ENCODE data around the gene ADH1A. TPM values are rescaled to one million over a fixed set of nuclear protein-coding genes. Genes with fewer than 3 reads are reported as not detected.

Gene ADH1A
- total and polyA plus RNA-seq, 12 donors, result 0.21 to 1.00 (median 0.78) TPM; not detected in 8

DNA sequence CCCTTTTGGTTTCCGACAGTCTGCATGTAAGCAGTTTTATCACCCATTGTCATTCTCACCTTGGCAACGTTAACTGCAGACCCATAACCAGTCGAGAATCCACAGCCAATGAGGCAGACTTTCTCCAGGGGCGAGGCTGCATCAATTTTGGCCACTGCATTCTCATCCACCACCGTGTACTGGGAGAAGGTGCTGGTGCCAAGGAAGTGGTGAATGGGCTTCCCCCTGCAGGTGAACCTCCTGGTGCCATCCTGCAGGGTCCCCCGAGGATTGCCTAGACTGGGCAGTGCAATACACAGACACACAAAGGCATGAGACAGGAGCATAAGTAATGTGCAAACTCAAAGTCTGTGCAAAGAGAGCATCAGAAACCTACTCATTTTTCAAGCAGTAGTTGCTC lies 25.1 kb upstream of the ADH1A start:
- no peak for TF ChIP-seq CTCF (IDR thresholded peaks at IDR 0.05)
- Histone ChIP-seq H3K36me3 (no peaks in the 10 kb centered on the region), H3K9me3 (no peaks in the 10 kb centered on the region), H3K4me1 (no peaks in the 10 kb centered on the region), H3K27me3 (no peaks in the 10 kb centered on the region), H3K27ac (no peak overlapping the region), H3K4me3 (no peak overlapping the region)
- ATAC-seq (no peak), DNase-seq (no peak)
- intact Hi-C loops (cut with DNase I), result loop anchor here in 1 of 10 donors (5.0 kb wide), 1 partner anchor 86 kb away; no protein-coding TSS in a partner anchor
- WGBS, 2 donors, result 75 to 77% methylated on average over 6 of the region's 6 CpGs

- no peak for ATAC-seq
These were observed 23.4 kb upstream of the ADH1A start for GRCh38 chr4:99314211-99314610.

GRCh38 chr4:99310389-99310788 lies 19.6 kb upstream of the ADH1A start:
- Histone ChIP-seq H3K4me1 (no peaks in the 10 kb centered on the region), H3K27ac (no peak overlapping the region), H3K27me3 (no peaks in the 10 kb centered on the region), H3K36me3 (no peaks in the 10 kb centered on the region), H3K9me3 (no peaks in the 10 kb centered on the region), H3K4me3 (no peak overlapping the region)
- DNase-seq, result no peak
- intact Hi-C loops (cut with DNase I), result no loop called here
- no peak for TF ChIP-seq CTCF (IDR thresholded peaks at IDR 0.05)
- WGBS, 2 donors, result 59 to 63% methylated on average over 2 of the region's 2 CpGs
- no peak for ATAC-seq

More at GRCh38 chr4:99314211-99314610, 23.4 kb upstream of the ADH1A start:
- no peak overlapping the region for H3K27ac ChIP-seq
- no peaks in the 10 kb centered on the region for H3K9me3 ChIP-seq
- WGBS, 2 donors, result 73 to 88% methylated on average over 1 of the region's 1 CpG
- DNase-seq, result no peak
- H3K36me3 ChIP-seq, result no peaks in the 10 kb centered on the region
- no peaks in the 10 kb centered on the region for H3K27me3 ChIP-seq
- H3K4me1 ChIP-seq, result no peaks in the 10 kb centered on the region
- no peak for TF ChIP-seq CTCF (IDR thresholded peaks at IDR 0.05)
- H3K4me3 ChIP-seq, result no peak overlapping the region
- intact Hi-C loops (cut with DNase I), result no loop called here

- 91 to 92% methylated on average over 11 of the region's 11 CpGs for WGBS, 2 donors
- Histone ChIP-seq H3K27me3 (no peaks in the 10 kb centered on the region), H3K4me1 (peaks cover 0 to 10% (median 0%) of the 10 kb centered on the region in 9 donors), H3K9me3 (peaks cover 0 to 14% (median 0%) of the 10 kb centered on the region in 11 donors), H3K36me3 (no peaks in the 10 kb centered on the region), H3K4me3 (no peak overlapping the region), H3K27ac (no peak overlapping the region)
- intact Hi-C loops (cut with DNase I), result loop anchor here in 1 of 10 donors (10.0 kb wide), 1 partner anchor 101 kb away; no protein-coding TSS in a partner anchor
- TF ChIP-seq CTCF (IDR thresholded peaks at IDR 0.05), result no peak
- DNase-seq (no peak), ATAC-seq (peak in 1 of 8 donors; percentile 11)
These were observed 15.0 kb upstream of the ADH1A start for GRCh38 chr4:99305638-99306400.
